Measurements from ENCODE around the gene ITPR1.

GRCh38 chr3:4548780-4549179 is 55.6 kb downstream of the ITPR1 start:
- TF ChIP-seq CTCF (IDR thresholded peaks at IDR 0.05) (no peak), POLR2AphosphoS5 (IDR thresholded peaks at IDR 0.05) (no peak)
